HPDE6-E6E7 (cell line): ENCODE measurements around the gene CUL9.
"Not testable (repeated sequence)": the region's sequence is repeated elsewhere in the genome, so short reads cannot be mapped to it uniquely, and the experiment has no call there.

ENCODE experiments used
- DNase-seq: peaks from one replicate; pipeline ENCODE4 v3.0.0; 2011; ENCODE audit warnings: missing footprints; ENCODE audit errors: extremely low spot score

The CUL9 gene

DNA sequence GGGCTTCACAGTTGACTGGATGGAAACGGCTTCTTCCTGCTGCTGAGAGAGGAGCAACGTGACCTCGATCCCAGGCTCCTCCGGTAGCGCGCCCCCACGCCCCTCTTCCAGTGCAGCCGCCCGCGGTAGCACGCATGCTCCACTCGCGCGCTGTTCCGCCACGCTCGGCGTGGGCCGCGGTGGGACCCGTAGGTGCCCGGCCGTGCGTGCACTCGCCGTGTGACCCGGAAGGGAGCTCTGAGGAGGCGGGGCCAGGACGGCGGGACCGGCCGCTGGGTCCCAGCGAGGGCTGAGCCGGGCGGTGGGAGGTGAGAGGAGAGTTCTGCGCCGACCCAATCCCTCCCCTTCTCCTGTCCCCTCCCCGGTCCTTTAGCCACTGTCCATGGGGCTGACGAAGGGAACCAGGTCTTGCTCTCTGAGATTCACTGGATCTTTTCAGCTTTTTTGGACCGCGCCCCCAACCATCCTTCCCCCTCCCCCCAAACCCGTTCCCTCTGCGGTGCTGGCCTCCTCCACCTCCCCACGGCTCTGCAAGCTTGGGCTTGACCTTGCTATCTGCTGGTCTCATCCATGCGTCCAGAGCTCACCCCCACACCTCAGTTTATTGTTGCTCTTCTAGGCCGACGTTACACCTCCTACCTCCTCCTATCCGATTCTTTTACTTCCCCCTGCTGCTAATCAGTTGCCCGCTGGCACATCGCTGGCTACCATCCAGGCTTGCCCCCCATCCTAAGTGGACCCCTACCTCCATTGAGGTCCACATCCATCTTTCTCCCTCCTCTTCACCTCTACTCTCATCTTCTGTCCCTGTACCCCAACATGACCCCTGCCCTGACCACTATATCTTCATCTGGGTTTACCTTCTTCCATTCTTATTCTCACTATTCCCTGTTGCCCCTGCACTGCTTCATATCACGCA is at the start of gene CUL9:
TSS of gene CUL9 (plus strand) at position 255 of the 919 bp plus-strand sequence. CDS start 2,115 bp downstream, outside the sequence.
- no peak for DNase-seq

DNA sequence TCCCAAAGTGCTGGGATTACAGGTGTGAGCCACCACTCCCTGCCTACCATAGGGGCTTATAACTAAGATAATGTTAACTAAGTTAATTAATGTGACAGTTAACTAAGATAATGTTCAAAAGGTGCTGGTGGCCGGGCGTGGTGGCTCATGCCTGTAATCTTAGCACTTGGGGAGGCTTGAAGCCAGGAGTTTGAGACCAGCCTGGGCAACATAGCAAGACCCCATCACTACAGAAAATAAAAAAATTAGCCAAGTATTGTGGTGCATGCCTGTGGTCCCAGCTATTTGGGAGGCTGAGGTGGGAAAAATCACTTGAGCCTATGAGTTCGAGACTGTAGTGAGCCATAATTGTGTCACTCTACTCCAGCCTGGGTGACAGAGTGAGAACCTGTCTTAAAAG is 43.7 kb upstream of the CUL9 start:
- no peak for DNase-seq

DNA sequence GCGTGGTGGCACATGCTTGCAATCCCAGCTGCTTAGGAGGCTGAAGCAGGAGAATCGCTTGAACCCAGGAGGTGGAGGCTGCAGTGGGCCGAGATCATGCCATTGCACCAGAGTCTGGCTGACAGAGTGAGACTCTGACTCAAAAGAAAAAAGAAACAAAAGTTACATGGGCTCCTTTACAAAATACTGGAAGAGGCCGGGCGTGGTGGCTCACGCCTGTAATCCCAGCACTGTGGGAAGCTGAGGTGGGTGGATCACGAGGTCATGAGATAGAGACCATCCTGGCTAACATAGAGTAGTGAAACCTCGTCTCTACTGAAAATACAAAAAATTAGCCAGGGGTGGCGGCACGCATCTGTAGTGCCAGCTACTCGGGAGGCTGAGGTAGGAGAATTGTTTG is 42.0 kb upstream of the CUL9 start:
- DNase-seq: not testable (repeated sequence)

DNA sequence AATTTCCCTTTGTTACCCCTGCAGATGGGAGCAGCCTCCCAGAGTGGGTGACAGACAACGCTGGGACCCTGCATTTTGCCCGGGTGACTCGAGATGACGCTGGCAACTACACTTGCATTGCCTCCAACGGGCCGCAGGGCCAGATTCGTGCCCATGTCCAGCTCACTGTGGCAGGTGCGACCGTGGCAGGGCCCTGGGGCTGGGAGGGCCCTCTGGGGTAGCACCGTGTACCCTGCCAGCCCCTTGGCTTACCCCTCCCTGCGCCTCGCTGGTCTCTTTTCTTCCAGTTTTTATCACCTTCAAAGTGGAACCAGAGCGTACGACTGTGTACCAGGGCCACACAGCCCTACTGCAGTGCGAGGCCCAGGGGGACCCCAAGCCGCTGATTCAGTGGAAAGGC is 40.4 kb upstream of the CUL9 start:
- DNase-seq: no peak

DNA sequence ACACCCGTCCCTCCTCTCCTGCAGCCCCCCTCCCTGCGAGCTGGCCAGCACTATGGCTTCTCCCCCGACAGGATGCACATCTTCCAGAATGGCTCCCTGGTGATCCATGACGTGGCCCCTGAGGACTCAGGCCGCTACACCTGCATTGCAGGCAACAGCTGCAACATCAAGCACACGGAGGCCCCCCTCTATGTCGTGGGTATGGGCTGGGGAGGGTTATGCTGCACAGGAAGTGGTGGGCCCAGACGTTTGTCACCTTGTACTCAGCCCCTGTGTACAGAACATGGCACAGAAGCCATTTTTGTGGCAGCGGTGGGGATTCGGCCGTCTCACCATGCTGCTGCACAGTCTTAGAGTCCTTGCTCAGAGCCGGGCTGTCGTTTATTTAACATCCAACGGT is 39.9 kb upstream of the CUL9 start:
- DNase-seq: no peak

DNA sequence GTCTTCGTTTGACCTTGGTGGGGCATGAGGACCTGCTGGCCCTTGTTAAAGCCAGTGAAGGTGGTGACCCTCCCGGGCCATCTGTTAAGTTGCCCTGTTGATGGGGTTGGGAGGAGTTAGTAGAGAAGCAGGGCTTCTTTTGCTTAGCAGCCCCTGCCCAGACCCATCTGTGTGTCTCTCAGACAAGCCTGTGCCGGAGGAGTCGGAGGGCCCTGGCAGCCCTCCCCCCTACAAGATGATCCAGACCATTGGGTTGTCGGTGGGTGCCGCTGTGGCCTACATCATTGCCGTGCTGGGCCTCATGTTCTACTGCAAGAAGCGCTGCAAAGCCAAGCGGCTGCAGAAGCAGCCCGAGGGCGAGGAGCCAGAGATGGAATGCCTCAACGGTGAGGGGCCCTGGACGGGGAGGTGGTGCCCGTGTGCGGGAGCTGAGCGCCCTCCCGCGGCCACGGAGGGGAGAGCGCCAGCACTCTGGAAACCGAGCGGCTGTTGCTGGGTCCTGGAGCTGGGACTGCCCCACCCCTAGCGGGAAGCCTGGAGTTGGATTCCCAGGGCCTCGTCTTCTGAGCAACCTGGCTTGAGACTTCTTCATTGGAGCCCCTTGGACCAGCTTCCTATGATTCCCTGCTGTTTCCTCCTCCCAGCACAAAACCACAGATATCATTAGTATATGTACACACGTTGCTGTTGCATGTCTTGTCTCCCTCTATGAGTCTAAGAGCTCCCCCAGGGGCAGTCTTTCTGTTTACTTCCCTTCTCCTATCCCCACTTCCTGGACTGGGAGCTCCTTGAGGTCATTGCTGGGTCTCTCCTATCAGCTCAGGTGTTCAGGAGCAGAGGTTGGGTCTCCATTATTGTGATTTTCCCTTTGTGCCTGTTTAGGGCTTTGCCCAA is 38.5 kb upstream of the CUL9 start:
- peak; percentile 82 for DNase-seq

DNA sequence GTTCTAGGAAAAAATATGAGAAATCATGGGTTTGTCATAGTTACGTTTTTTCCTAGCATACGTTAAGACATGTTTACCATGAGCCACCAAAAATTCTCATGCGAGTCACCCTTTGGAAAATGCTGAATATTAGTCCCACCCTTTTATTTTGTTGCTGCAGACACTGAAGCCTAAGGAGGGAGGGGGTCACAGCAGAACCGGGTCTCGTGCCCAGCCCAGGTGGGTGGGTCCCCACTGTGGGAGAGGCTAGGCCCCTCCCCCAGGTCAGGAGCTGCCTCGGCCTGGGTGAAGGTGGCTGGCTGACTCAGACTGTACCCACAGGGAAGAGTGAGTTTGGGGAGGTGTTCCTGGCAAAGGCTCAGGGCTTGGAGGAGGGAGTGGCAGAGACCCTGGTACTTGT is 37.1 kb upstream of the CUL9 start:
- peak; percentile 57 for DNase-seq

DNA sequence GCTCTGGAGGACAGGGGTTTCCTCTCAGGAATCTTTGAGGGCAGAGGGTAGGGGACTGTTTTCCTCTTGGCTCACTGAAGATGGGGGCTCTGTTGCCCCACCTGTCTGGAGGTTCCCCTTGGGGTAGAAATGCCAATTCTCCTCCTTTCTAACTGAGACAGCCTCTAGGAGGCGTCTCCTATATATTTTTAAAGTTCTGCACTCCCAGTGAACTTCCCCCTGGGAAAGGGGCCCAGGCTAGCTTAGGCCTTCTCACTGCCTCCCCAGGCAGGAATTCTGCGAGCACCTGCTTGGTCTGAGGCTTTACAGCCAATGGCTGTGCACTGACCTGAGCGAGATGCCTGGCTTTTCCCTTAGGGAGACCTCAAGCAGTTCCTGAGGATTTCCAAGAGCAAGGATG is 35.7 kb upstream of the CUL9 start:
- no peak for DNase-seq

DNA sequence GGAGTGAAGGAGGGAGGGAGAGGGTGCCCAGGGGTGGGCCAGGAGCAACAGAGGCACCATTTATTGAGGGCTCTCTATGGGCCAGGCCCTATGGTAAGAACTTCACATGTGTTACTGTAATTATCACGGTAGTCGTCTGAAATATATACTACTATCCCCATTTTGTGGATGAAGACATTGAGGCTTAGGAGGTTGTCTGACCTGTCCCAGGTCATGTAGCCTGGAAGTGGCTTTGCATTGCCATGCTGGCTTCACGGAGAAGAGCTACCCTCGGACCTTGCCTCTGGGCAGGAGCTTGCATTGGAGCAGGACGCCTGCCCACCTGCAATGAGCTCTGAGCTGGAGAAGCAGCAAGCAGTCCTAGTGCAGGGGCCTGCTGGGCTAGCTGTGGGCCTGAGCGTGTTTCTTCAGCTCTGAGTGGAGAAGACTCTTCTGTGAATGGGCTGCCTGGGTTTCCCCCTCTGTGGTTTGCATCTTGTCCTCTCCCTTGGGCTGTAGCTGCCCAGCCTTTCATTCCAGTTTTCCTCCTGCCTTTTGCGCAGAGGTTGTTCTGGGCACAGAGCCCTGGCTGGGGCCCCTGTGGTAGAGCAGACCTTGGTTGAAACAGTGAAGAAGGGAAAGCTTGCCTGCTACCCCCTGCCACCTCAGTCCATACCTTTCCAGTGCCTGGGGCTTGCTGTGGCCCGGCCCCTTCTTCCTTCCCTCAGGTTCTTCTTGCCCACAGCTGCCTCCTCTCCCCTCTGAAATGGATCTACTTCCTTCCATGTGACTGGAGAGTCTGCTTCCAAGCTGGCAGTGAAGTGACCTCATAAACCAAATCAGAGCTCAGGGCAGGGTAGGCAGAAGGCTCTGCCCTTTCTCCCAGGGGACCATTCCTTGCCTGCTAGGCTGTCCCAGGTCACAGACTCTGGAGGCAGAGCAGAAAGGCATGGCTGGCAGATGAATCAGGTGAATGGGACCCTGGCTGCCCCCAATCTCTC is 35.0 kb upstream of the CUL9 start:
- DNase-seq: no peak

DNA sequence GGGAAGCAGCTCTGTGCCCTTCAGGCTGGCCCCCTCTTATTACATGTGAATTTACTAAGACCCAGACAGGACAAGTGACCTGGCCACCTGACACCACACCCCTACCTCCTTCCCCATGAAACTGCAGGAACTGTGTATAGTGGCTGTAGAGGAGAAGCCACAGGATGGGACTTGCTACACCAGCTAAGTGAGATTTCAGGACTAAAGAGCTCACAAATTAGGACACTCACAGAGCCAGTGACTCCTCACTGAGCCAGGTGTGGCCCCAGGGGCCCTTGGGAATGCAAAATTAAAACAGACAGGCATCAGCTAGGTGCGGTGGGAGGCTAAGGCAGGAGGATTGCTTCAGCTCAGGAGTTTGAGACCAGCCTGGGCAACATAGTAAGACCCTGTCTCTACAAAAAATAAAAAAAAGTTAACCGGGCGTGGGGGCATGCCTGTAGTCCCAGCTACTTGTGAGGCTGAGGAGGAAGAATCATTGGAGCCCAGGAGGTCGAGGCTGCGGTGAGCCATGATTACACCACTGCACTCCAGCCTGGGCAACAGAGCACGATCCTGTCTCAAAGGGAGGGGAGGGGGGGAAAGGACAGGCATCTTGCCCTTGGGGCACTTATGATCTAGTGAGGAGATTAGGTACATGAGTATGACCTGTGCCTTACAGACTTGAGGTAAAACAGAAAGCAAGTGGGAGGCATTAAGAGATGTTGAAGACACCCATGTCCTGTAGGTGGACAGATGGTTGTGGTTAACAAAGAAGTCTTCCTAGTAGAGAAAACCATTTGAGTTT is 34.1 kb upstream of the CUL9 start:
- no peak for DNase-seq

DNA sequence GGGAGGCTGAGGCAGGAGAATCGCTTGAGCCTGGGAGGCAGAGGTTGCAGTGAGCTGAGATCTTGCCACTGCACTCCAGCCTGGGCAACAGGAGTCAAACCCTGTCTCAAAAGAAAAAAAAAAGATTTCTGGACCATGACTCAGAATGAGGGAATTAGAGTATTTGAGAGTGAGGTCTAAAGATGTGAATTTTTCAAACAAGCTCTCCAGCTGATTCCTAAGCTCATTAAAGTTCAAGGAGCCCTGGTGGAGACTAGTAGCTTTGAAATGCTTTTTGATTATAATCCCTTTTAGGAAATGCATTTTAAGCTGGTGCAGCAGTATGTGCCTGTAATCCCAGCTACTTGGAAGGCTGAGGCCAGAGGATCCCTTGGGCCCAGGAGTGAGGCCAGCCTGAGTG is 32.7 kb upstream of the CUL9 start:
- no peak for DNase-seq

DNA sequence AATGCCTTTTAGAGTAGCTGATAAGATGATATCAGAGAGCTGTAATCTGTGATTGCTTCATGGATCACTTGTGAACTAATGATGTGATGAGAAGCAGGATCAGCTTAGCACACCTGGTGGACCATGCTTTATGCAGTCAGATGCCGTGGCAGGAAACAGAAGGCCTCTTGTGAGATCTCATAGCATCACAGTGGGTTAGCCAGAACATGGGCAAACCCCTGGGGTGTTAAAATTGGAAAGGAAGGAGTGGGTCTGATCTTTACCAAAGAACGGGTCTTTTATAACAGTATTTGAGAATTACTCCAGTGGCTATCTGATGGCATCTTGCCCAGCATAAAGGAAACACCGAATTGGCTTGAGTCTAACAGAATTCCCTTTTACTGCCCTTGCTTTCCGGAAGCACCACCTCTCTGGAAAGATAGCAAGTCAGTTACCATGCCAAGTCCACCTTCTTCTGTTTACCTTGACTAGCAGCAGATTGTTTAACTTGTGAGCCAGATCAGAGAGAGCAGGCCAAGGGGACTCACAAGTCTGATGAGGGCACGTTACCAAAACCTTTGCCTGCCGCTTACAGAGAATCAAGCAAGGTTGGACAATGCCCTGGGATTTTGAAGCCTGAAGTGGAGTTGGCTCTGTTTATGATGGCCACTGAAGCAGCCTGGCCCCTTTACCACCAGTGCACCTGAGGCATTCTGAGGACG is 31.8 kb upstream of the CUL9 start:
- no peak for DNase-seq

DNA sequence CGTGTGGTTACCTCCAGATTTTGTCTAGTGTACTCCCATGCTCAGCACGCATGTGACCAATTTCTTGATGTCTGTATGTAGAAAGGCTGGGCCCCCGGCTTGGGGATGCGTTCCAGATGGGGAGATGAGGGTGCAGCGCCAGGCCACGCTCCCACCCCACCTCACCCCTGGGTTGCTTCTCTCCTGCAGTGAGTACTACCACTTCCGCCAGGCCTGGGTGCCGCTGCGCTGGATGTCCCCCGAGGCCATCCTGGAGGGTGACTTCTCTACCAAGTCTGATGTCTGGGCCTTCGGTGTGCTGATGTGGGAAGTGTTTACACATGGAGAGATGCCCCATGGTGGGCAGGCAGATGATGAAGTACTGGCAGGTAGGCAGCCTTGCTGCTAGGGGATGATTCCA is 22.4 kb upstream of the CUL9 start:
- no peak for DNase-seq

DNA sequence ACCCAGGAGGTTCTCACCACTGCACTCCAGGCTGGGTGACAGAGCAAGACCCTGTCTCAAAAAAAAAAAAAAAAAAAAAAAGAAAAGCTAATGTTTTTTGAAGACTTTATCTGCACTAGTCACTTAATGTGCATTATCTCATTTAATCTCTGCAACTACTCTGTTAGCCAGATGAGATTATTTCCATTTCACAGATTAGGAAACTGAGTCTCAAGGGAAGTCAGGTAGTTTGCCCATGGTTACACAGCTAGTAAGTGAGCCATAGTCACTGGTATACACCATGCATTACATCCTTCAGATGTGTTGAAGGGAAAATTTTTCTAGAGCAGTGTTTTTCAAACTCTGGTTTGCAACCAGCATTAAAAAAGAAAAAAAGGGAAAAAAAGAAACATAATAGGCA is 18.1 kb upstream of the CUL9 start:
- no peak for DNase-seq

DNA sequence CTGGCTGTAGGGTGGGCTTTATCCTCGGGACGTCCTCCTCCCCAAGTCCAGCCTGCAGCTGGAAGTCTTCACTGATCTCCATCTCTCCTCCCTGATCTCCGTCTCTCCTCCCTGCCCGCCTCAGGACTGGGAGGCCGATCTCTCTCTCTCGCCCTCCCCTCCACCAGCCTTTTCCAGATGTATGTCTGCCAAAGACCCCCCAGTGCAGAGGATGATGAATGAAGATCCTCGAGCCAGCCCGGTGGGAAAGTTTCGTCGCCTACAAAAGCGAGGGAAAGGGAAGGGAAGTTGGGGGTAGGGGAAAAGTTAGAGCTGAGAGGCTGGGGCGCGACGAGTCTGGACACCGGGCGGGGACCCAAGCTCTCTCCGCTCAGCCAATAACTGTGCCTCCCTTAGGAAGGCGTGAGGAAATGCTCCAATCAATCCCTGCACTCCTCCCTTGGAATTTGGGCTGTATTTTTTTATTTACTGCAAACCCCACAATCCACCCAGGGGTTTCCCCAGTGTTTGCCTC is 11.5 kb upstream of the CUL9 start:
- DNase-seq: peak; percentile 75

DNA sequence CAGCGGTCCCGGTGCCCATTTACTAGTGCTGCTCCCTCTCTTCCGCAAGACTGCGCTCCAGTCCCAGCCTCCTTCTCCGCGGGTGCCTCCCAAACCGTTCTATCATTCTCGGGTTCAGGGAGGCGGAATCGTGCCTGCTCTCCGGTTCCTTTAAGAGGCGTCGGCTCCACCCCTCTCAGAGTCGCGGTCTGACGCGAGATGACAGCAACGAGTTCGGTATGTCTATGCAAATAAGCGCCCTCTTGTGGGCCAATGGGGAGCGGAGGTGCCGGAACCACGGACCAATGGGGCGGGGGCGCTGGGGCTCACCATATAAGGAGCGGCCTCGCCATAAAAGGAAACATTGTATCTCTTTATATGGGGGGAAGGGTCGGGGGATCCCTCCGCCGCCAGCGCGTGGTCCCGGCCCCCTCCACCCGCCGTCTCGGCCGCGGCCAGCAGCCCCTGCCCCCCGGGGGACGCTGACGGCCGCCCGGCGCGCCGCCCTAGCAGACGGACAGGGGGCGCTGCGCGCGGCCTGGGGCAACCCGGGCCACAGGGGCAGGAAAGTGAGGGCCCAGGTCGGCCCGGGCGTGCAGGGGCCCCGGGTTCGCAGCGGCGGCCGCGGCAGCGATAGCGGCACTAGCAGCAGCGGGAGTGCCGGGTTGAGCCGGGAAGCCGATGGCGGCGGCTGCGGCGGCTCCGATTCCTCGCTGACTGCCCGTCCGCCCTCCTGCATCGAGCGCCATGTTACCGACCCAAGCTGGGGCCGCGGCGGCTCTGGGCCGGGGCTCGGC is 10.9 kb upstream of the CUL9 start, which contains the start of gene SRF:
TSS of gene SRF (plus strand) at position 339 of the 776 bp plus-strand sequence. CDS start at position 727, 388 bp downstream.
- DNase-seq: peak; percentile 86

DNA sequence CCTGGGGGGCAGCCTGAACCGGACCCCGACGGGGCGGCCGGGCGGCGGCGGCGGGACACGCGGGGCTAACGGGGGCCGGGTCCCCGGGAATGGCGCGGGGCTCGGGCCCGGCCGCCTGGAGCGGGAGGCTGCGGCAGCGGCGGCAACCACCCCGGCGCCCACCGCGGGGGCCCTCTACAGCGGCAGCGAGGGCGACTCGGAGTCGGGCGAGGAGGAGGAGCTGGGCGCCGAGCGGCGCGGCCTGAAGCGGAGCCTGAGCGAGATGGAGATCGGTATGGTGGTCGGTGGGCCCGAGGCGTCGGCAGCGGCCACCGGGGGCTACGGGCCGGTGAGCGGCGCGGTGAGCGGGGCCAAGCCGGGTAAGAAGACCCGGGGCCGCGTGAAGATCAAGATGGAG is 10.3 kb upstream of the CUL9 start:
- DNase-seq: no peak

DNA sequence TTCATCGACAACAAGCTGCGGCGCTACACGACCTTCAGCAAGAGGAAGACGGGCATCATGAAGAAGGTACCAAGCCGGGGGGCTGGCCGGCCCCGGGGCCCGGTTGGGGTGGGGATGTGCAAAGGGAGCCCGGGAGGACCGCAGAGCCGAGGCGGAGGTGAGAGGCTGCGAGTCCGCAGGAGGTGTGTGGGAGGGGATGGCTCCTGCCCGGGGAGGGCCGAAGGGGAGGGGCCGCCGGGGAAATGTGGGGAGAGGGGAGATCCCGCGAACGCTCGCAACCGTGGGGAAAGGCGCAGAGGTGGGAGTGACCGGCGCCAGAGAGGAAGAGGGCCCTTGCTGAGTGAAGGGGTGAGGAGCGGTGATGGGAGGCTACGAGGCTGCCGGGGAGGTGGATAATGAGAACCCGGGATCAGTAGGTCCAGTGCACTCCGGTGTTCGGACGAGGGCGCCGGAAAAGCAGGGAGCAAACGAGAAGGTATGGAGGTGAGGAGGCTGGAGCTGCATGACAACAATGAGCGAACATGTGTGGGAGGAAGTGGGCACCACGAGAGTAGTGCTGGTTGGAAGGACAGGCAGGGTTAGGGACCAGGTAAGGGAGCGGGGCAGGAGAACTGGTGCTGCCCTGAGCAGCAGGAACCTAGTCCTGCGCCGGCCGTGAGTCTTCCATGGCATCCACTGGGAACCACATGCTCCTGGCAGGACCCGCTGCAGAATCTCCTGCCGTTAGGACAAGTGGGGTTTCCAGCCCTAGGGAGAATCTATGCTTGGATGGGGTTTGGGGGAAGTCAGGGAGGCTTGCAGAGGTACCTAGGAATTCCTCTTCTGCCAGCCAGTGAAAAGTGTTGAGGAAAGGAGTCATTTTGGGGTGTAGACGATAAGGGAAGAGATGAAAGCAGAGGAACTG is 9.6 kb upstream of the CUL9 start:
- DNase-seq: no peak
